Eye (tissue), 1 donor: ENCODE data around the gene ZBTB16.
"Not testable (repeated sequence)": the region's sequence is repeated elsewhere in the genome, so short reads cannot be mapped to it uniquely, and the experiment has no call there.

ENCODE experiments used
- DNase-seq: peaks from one replicate; pipeline ENCODE4 v3.0.0-alpha.2; 2015

ZBTB16 gene

GRCh38 chr11:114047327-114047726 is 12.2 kb upstream of the ZBTB16 start:
- DNase-seq: no peak

GRCh38 chr11:114049050-114049449 is 10.5 kb upstream of the ZBTB16 start:
- no peak for DNase-seq

- DNase-seq: not testable (repeated sequence)
These were observed 9.7 kb upstream of the ZBTB16 start for GRCh38 chr11:114049766-114050165.

- no peak for DNase-seq
These were observed 9.1 kb upstream of the ZBTB16 start for GRCh38 chr11:114050258-114050927.

- DNase-seq: no peak
These were observed 8.0 kb upstream of the ZBTB16 start for GRCh38 chr11:114051558-114051957.

- no peak for DNase-seq
These were observed 7.4 kb upstream of the ZBTB16 start for GRCh38 chr11:114052160-114052559.

GRCh38 chr11:114053406-114053805 is 6.1 kb upstream of the ZBTB16 start:
- no peak for DNase-seq

GRCh38 chr11:114054806-114055205 is 4.7 kb upstream of the ZBTB16 start:
- no peak for DNase-seq

- no peak for DNase-seq
These were observed 3.1 kb upstream of the ZBTB16 start for GRCh38 chr11:114056409-114056808.

GRCh38 chr11:114057147-114057546 is 2.4 kb upstream of the ZBTB16 start:
- no peak for DNase-seq

GRCh38 chr11:114057605-114058004 is 1.9 kb upstream of the ZBTB16 start:
- DNase-seq: peak; percentile 37

- peak; percentile 33 for DNase-seq
These were observed 1.3 kb upstream of the ZBTB16 start for GRCh38 chr11:114058026-114058706.

GRCh38 chr11:114058871-114059277 is 637 bp upstream of the ZBTB16 start:
- DNase-seq: no peak

GRCh38 chr11:114059984-114060391 is 477 bp downstream of the ZBTB16 start:
- DNase-seq: peak; percentile 84

- DNase-seq: no peak
These were observed 1.0 kb downstream of the ZBTB16 start for GRCh38 chr11:114060392-114061047.

- peak; percentile 79 for DNase-seq
These were observed 1.7 kb downstream of the ZBTB16 start for GRCh38 chr11:114061048-114061680.

- DNase-seq: no peak
These were observed 2.2 kb downstream of the ZBTB16 start for GRCh38 chr11:114061681-114062049.

- DNase-seq: no peak
These were observed 2.8 kb downstream of the ZBTB16 start for GRCh38 chr11:114062272-114062671.

GRCh38 chr11:114063149-114063828 is 3.8 kb downstream of the ZBTB16 start:
- DNase-seq: no peak

- no peak for DNase-seq
These were observed 4.3 kb downstream of the ZBTB16 start for GRCh38 chr11:114063829-114064201.

GRCh38 chr11:114064216-114064615 is 4.7 kb downstream of the ZBTB16 start:
- no peak for DNase-seq

- no peak for DNase-seq
These were observed 5.6 kb downstream of the ZBTB16 start for GRCh38 chr11:114065094-114065493.

- DNase-seq: no peak
These were observed 6.6 kb downstream of the ZBTB16 start for GRCh38 chr11:114066046-114066648.
